Measurements from ENCODE around the gene DAB2. TPM values are rescaled to one million over a fixed set of nuclear protein-coding genes. Genes with fewer than 3 reads are reported as not detected.
A peak's percentile ranks its signal among the peaks of the same experiment; 100 is the strongest.

The DAB2 gene
- 100 to 1,000 TPM in 1 of 8 experiments, 10 to 100 TPM in 3, 1 to 10 TPM in 4; 1.0 to 105 (median 36.9) TPM for total RNA-seq

- Histone ChIP-seq H3K4me1 (replicated peaks in 1 of 2) (peaks cover 19 to 29% of the 10 kb centered on the region in 2 donors), H3K4me3 (peak within 1 kb of the TSS; percentile 34 to 53 (median 46)), H3K27ac (peak within 1 kb of the TSS in 1 of 2 donors; percentile 52)
- in situ Hi-C loops (cut with MboI; ENCODE audit: low pct_unique_long_range_greater_than_20kb in 2 of 9, low sequenced_read_pairs in 9 of 9, unreplicated experiment in 9 of 9): no loop called here
- ATAC-seq (replicated peaks in 6 of 8): peak; percentile 66 to 90 (median 88)
- 0 to 38% (median 1%) methylated on average over 2 to 15 of the region's 53 CpGs; no CpG with 5 or more reads in 1 of the 10 experiments for WGBS, 10 experiments
These were observed at the start of gene DAB2 for GRCh38 chr5:39424736-39425637. DAB2 (minus strand) TSS chr5:39424980; CDS start chr5:39394320, 30,660 bp downstream.

- Histone ChIP-seq H3K4me3 (no peak overlapping the region), H3K27ac (no peak overlapping the region), H3K4me1 (replicated peaks in 1 of 2) (no peaks in the 10 kb centered on the region)
- 17 to 85% (median 58%) methylated on average over 1 to 3 of the region's 3 CpGs; no CpG with 5 or more reads in 1 of the 10 experiments for WGBS, 10 experiments
- in situ Hi-C loops (cut with MboI; ENCODE audit: low pct_unique_long_range_greater_than_20kb in 2 of 9, low sequenced_read_pairs in 9 of 9, unreplicated experiment in 9 of 9): no loop called here
- ATAC-seq (replicated peaks in 6 of 8): peak in 2 of 8 experiments; percentile 31 to 36
These were observed 48.5 kb upstream of the DAB2 start for GRCh38 chr5:39473156-39473775.

GRCh38 chr5:39471836-39472508, 47.2 kb upstream of the DAB2 start:
- 48 to 100% (median 76%) methylated on average over 2 to 3 of the region's 3 CpGs; no CpG with 5 or more reads in 1 of the 10 experiments for WGBS, 10 experiments
- Histone ChIP-seq H3K4me1 (replicated peaks in 1 of 2) (no peaks in the 10 kb centered on the region), H3K4me3 (no peak overlapping the region), H3K27ac (no peak overlapping the region)
- in situ Hi-C loops (cut with MboI; ENCODE audit: low pct_unique_long_range_greater_than_20kb in 2 of 9, low sequenced_read_pairs in 9 of 9, unreplicated experiment in 9 of 9): no loop called here
- ATAC-seq (replicated peaks in 6 of 8): no peak

- no peak overlapping the region for H3K27ac ChIP-seq
- ATAC-seq (replicated peaks in 6 of 8): no peak
- in situ Hi-C loops (cut with MboI; ENCODE audit: low pct_unique_long_range_greater_than_20kb in 2 of 9, low sequenced_read_pairs in 9 of 9, unreplicated experiment in 9 of 9): no loop called here
- H3K4me3 ChIP-seq: no peak overlapping the region
- no peaks in the 10 kb centered on the region for H3K4me1 ChIP-seq (replicated peaks in 1 of 2)
- 50 to 100% (median 100%) methylated on average over 1 to 2 of the region's 2 CpGs; no CpG with 5 or more reads in 3 of the 10 experiments for WGBS, 10 experiments
These were observed 46.0 kb upstream of the DAB2 start for GRCh38 chr5:39470811-39471210.

- 65 to 100% (median 87%) methylated on average over 2 to 6 of the region's 6 CpGs for WGBS, 10 experiments
- Histone ChIP-seq H3K4me1 (replicated peaks in 1 of 2) (no peaks in the 10 kb centered on the region), H3K4me3 (no peak overlapping the region), H3K27ac (no peak overlapping the region)
- in situ Hi-C loops (cut with MboI; ENCODE audit: low pct_unique_long_range_greater_than_20kb in 2 of 9, low sequenced_read_pairs in 9 of 9, unreplicated experiment in 9 of 9): no loop called here
- ATAC-seq (replicated peaks in 6 of 8): peak in 2 of 8 experiments; percentile 53 to 63
These were observed 45.1 kb upstream of the DAB2 start for GRCh38 chr5:39469777-39470415.

- Histone ChIP-seq H3K27ac (no peak overlapping the region), H3K4me3 (no peak overlapping the region), H3K4me1 (replicated peaks in 1 of 2) (peaks cover 0 to 4% of the 10 kb centered on the region in 2 donors)
- WGBS, 10 experiments: 60 to 100% (median 92%) methylated on average over 1 of the region's 1 CpG
- ATAC-seq (replicated peaks in 6 of 8): no peak
- in situ Hi-C loops (cut with MboI; ENCODE audit: low pct_unique_long_range_greater_than_20kb in 2 of 9, low sequenced_read_pairs in 9 of 9, unreplicated experiment in 9 of 9): no loop called here
These were observed 44.4 kb upstream of the DAB2 start for GRCh38 chr5:39469176-39469575.

- no peak overlapping the region for H3K27ac ChIP-seq
- peaks cover 0 to 6% of the 10 kb centered on the region in 2 donors for H3K4me1 ChIP-seq (replicated peaks in 1 of 2)
- no peak for ATAC-seq (replicated peaks in 6 of 8)
- in situ Hi-C loops (cut with MboI; ENCODE audit: low pct_unique_long_range_greater_than_20kb in 2 of 9, low sequenced_read_pairs in 9 of 9, unreplicated experiment in 9 of 9): no loop called here
- 80 to 100% (median 86%) methylated on average over 1 of the region's 1 CpG; no CpG with 5 or more reads in 5 of the 10 experiments for WGBS, 10 experiments
- no peak overlapping the region for H3K4me3 ChIP-seq
These were observed 42.1 kb upstream of the DAB2 start for GRCh38 chr5:39466846-39467245.

- ATAC-seq (replicated peaks in 6 of 8): no peak
- in situ Hi-C loops (cut with MboI; ENCODE audit: low pct_unique_long_range_greater_than_20kb in 2 of 9, low sequenced_read_pairs in 9 of 9, unreplicated experiment in 9 of 9): no loop called here
These were observed 41.1 kb upstream of the DAB2 start for GRCh38 chr5:39465843-39466242.

GRCh38 chr5:39465097-39465496, 40.3 kb upstream of the DAB2 start:
- 38 to 100% (median 83%) methylated on average over 1 to 2 of the region's 2 CpGs for WGBS, 10 experiments
- in situ Hi-C loops (cut with MboI; ENCODE audit: low pct_unique_long_range_greater_than_20kb in 2 of 9, low sequenced_read_pairs in 9 of 9, unreplicated experiment in 9 of 9): no loop called here
- H3K4me1 ChIP-seq (replicated peaks in 1 of 2): peaks cover 0 to 6% of the 10 kb centered on the region in 2 donors
- H3K27ac ChIP-seq: no peak overlapping the region
- no peak overlapping the region for H3K4me3 ChIP-seq
- ATAC-seq (replicated peaks in 6 of 8): peak in 1 of 8 experiments; percentile 73

More at GRCh38 chr5:39465843-39466242, 41.1 kb upstream of the DAB2 start:
- Histone ChIP-seq H3K4me3 (no peak overlapping the region), H3K27ac (no peak overlapping the region), H3K4me1 (replicated peaks in 1 of 2) (peaks cover 0 to 6% of the 10 kb centered on the region in 2 donors)
- 66 to 100% (median 83%) methylated on average over 1 to 2 of the region's 2 CpGs; no CpG with 5 or more reads in 1 of the 10 experiments for WGBS, 10 experiments

- in situ Hi-C loops (cut with MboI; ENCODE audit: low pct_unique_long_range_greater_than_20kb in 2 of 9, low sequenced_read_pairs in 9 of 9, unreplicated experiment in 9 of 9): no loop called here
- 33 to 71% (median 60%) methylated on average over 2 to 5 of the region's 5 CpGs for WGBS, 10 experiments
- peak in 3 of 8 experiments; percentile 79 to 98 (median 94) for ATAC-seq (replicated peaks in 6 of 8)
- Histone ChIP-seq H3K4me3 (no peak overlapping the region), H3K27ac (no peak overlapping the region), H3K4me1 (replicated peaks in 1 of 2) (peaks cover 0 to 6% of the 10 kb centered on the region in 2 donors)
These were observed 39.3 kb upstream of the DAB2 start for GRCh38 chr5:39464088-39464487.

GRCh38 chr5:39462211-39462610, 37.4 kb upstream of the DAB2 start:
- no peak overlapping the region for H3K4me3 ChIP-seq
- in situ Hi-C loops (cut with MboI; ENCODE audit: low pct_unique_long_range_greater_than_20kb in 2 of 9, low sequenced_read_pairs in 9 of 9, unreplicated experiment in 9 of 9): no loop called here
- no peak for ATAC-seq (replicated peaks in 6 of 8)
- 50 to 87% (median 77%) methylated on average over 2 to 6 of the region's 6 CpGs for WGBS, 10 experiments
- no peak overlapping the region for H3K27ac ChIP-seq
- peaks cover 0 to 6% of the 10 kb centered on the region in 2 donors for H3K4me1 ChIP-seq (replicated peaks in 1 of 2)

- in situ Hi-C loops (cut with MboI; ENCODE audit: low pct_unique_long_range_greater_than_20kb in 2 of 9, low sequenced_read_pairs in 9 of 9, unreplicated experiment in 9 of 9): no loop called here
- no peak for ATAC-seq (replicated peaks in 6 of 8)
- no peak overlapping the region for H3K27ac ChIP-seq
- H3K4me3 ChIP-seq: no peak overlapping the region
- 68 to 100% (median 88%) methylated on average over 1 to 4 of the region's 5 CpGs for WGBS, 10 experiments
- H3K4me1 ChIP-seq (replicated peaks in 1 of 2): peaks cover 0 to 6% of the 10 kb centered on the region in 2 donors
These were observed 36.4 kb upstream of the DAB2 start for GRCh38 chr5:39461007-39461682.

Measured in motor neuron (in vitro differentiated cells).